Activated effector memory CD4-positive, alpha-beta T cell treated with Interleukin-2 at 50 U/mL for 16 hours (primary cell): ENCODE data around the gene SLC47A2.

Source experiments
- DNase-seq: peaks from one replicate; pipeline ENCODE4 v3.0.0-alpha.2; 2020

The SLC47A2 gene

GRCh38 chr17:19727501-19728078, 11.2 kb upstream of the SLC47A2 start:
- DNase-seq: no peak

- no peak for DNase-seq
Observed at GRCh38 chr17:19726631-19727376, 10.4 kb upstream of the SLC47A2 start.

DNA sequence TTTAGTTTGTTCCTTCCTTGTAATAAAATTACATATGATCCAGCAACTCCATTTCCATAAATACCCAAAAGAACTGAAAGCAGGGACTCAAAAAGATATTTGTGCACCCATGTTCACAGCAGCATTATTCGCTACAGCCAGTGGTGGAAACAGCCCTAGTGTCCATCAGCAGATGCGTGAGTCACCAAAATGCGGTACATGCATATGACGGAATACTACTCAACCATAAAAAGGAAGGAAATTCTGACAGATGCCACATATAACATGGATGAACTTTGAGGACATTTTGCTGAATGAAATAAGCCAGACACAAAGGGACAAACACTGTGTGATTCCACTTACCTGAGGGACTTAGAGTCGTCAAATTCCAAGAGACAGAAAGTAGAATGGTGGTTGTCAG, 9.1 kb upstream of the SLC47A2 start:
- no peak for DNase-seq

DNA sequence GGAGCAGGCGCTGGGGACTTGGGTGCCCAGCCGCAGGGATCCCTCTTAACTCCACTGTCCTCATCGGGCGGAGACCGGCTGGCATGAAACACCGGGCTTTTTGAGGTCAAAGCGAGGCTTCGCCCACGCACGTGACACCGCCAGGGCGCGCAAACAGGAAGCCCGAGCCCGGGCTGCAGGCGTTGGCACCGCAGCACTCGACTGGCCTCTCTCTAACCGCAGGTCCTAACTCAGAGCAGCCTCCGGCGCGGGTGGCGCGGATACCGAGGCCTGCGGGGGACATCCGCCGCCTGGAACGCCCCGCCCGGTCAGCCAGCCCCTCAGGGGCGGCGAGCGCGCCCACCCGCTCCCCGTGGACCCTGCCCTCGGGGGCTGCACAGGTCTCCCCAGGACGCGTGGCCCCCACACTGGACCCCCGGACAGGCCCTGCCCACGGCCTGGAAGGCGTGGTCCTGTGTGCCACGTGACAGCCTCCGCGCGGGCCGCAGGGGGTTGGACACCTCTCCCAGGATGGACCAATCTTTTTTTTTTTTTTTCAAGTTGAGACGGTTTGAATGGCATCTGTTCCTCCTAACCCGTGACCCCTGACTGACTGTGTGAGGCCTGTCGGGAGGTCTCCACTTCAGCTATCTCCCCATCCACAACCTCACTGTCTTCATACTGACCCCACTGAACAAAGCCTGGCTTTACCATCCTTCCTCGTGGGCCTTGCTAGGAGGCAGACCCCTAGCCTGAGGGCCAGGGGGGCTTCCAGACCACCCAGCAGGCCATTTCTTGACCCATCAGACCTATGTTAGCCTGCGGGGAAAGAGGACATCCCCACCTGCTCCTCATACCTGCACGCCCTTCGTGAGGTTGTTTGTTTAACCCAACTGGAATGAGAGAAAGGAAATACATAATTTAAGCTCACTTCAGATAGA, 8.4 kb upstream of the SLC47A2 start:
- DNase-seq: peak; percentile 43

DNA sequence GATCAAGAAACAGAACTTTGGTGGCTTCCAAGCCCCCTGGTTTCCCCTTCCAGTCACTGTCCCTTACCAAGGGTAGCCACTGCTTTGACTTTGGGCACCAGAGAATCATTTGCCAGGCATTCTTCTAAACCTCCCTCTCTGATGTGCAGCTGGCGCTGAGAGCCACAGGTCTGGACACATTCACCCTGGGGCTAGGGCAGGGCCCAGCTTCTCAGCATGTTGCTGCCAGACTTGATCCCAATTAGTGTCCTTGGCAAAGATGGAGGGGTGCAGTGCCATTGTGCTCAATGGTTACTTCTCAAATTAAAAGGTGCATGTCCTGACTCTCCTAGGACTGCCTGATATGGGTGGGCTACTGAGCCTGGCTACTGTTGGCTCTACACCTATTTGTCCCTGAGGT, 7.6 kb upstream of the SLC47A2 start:
- no peak for DNase-seq

- no peak for DNase-seq
Observed at GRCh38 chr17:19720631-19721426, 4.4 kb upstream of the SLC47A2 start.

DNA sequence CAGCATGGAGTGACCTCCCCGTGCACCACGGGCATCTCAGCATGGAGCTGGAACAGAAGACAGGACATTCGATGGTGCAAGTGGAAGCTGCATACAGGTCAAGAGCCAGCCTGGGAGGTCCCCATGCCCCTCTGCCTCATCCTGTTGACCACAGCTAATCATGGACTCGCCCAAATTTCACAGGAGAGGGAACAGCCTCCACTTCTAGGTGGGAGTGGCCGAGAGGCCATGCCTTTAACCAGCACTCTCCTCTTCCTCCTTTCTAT, 3.8 kb upstream of the SLC47A2 start:
- no peak for DNase-seq

GRCh38 chr17:19719355-19720209, 3.2 kb upstream of the SLC47A2 start:
- DNase-seq: no peak

DNA sequence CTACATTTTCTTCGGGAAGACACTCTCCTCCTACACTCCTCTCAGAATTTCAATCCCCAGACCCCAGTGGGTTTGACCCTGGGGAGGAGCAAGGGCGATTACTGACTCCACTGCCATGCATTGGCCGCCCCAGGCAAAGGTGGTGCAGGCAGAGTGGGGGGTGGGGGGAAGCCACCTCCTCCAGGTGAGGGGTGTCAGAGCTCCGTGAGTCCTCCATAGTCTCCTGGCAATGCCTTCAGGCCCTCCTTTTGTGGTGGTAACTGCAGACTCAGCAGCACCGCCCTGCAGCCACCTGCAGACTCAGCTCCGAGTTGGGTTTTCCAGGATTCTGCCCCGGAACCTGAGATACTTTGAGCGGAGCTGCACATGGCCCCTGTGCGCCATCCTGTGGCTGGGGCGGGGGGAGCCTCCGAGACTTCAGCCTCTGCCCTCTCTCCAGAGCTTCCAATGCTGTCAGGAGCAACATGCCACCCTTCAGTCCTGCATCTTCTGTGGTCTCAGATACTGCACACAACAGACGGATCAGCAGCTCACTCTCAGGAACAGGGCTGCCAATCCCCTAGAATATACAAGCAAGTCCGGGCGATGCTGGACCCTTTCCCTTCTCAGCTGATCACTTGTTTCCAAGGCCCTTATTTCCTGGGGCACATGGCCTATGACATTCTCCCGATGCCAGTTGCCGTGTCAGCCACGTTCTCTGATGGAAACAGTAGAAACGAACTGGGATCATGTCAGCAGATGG, 2.4 kb upstream of the SLC47A2 start:
- DNase-seq: no peak

DNA sequence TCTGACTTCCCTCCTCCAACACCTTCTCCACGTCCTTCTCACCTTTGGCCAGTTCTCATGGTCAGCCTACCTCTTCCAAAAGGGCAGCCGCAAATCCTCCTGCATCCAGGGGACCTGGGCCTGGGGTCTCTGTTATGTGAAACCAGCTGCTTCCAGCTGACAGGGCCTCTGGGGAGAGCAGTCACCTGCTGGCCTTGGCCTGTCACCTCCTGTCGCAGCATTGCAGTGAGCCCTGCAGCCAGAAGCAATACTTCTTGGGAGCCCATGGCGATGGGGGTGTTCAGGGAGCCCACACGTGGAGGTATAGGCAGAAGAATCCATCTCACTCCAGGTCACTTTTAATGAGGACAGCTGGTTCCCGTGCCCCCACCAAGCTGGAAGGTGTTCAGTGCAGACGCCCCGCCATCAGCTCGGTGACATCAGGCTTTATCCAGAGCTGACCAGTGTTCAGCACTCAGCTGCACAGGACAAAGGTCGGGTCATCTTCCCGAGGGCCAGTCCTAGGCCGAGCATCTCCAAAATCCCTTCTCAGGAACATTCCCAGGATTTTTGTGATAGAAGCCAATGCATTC, 1.7 kb upstream of the SLC47A2 start:
- DNase-seq: no peak

GRCh38 chr17:19717411-19717908, 1.1 kb upstream of the SLC47A2 start:
- no peak for DNase-seq

- DNase-seq: no peak
Observed at GRCh38 chr17:19717031-19717360, 612 bp upstream of the SLC47A2 start.

DNA sequence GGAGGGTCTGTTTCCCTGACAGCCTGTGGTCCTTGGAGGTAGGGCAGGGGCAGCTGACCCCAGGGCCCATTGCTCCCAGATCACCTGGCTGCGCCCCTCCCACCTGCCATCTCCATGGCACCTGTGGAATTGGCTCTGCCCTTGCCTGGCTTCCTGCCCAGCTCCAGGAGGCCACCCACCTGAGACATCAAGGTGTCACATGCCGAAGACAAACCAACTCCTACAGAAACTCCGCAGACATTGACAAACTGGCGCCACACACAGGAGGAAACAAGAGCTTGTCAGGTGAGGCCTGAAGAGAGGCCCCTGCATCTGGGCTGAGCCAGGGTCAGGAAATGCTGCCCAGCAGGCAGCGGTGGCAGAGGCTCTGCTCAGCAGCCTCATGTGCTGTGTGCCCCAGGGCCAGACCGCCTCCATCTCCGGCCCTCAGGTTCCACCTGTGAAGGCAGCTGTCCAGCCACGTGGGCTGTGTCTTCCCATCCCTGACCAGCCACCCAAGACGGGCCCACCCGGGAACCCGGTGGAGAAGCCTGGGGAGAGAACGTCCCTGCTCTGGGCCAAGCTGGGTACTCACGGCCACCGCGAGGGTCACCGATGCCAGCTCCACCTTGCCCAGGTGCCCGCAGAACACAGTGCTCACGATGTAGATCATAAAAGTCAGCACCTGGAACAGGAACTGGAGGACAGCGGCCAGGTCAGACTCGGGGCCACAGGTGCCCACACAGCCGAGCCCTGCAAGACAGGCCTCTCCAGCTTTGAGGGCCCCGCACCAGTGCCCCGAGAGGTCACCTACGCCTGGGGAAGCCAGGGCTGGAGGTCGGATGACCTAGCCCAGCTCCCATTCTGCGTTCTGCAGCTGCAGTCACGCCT, 1.6 kb downstream of the SLC47A2 start:
- DNase-seq: no peak

- no peak for DNase-seq
Observed at GRCh38 chr17:19713901-19714361, 2.5 kb downstream of the SLC47A2 start.

DNA sequence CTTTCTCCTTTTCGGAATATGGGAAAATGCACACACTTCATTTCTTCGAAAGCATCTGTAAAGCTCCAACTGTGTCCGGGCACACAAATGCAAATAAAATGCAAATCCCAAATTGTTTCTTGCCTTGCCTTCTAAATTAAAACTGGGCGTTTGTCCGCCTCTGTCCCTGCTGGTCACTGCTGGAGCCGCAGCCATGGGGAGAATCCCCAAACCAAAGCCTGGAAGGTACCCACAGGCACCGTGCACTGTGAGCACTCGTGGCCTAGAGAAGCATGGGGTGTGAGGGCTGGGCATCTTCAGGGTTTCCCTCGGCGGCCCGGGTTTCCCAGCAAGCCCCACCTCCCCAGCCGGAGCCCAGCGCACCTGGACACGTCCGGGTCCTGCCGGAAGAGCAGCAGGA, 2.9 kb downstream of the SLC47A2 start:
- DNase-seq: no peak

DNA sequence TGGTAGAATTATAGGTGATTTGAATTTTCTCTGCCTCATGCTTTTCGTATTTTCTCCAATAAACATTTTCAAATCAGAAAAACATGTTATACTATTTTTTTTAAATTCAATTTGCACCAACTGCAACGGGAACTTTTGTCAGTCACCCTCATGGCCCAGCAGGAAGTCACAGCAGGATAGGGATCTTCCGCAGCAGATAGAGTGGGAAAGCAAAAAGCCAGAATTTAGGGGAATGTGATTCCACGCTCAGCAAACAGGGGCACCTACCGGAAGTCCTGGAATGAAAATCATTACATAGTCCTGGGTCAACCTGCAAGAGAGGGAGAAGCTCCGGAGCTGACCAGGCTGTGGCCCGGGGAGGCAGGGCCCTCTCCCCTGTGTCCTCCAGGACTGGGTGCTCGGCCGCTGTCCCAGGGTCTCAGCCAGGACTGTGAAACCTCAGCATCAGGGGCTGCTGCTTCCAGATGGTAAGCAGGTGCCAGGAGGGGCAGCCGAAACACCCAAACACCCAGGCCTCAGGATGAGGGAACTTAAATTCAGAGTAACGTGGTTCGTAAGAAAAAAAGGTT, 3.9 kb downstream of the SLC47A2 start:
- no peak for DNase-seq

DNA sequence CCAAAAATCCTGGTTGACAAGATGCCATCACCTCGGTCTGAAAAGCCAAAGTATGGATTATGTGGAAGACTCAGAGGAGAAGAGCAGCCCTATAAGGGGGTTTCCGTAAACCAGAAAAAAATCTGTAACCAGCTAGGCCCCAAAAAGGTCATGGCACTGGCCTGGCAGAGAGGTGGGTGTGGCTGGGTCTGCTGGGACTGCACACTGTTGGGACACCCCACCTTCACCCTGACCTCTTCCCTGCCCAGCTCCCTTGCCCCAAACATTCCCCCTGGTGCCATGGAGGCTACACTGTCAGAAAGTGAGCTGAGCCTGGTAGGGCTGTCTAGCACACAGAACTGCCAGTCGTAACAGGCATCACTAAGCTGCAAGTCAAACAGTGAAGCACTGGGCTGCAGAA, 6.5 kb downstream of the SLC47A2 start:
- DNase-seq: no peak

GRCh38 chr17:19708431-19709175, 7.8 kb downstream of the SLC47A2 start:
- no peak for DNase-seq

DNA sequence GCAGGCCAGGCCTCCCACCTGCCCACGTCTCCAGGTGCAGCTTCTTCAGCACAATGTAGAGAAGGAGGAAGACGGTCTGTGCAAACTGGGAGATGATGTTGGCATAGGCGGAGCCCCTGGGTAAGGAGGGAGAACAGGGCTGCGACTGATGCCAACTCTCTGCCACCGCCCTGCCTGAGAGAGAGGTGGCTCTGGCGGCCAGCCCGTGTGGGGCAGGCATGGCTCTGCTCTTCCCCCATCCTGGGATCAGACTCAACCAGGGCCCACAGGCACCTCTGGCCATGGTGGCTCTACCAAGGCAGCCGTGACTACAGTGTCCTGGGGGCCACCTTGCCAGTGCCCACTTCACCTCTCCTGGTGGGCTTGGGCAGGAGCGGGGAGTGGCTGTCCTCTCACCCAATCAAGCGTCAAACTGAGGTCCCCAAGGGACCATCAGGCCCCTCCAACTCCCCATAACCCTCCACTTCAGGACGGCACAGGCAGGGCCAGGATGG, 8.6 kb downstream of the SLC47A2 start:
- no peak for DNase-seq
